OCI-LY7 (cell line): ENCODE measurements around the gene ZBTB20. TPM values are rescaled to one million over a fixed set of nuclear protein-coding genes. Genes with fewer than 3 reads are reported as not detected.

ENCODE experiments used
- BruUV-seq: library from RNA; stranded (reverse); fragments of 400-500 nt; replicated peaks from 2 replicates; lab custom pipeline; 2021; lab: Mats Ljungman, UMichigan
- CTCF ChIA-PET: fragments of 300-600 bp; sonication (Branson Sonifier 250); formaldehyde crosslinking; loops from one replicate; lab custom pipeline; 2022; ENCODE audit warnings: antibody characterized with exemption; ENCODE audit not compliant: unreplicated experiment; lab: Charles Lee
- POLR2A ChIA-PET: fragments of 300-600 bp; sonication (Branson Sonifier 250); formaldehyde crosslinking; loops from one replicate; lab custom pipeline; 2022; ENCODE audit warnings: antibody characterized with exemption; lab: Charles Lee
- DNase-seq: peaks from one replicate; pipeline ENCODE4 v3.0.0-alpha.2; 2015; ENCODE audit warnings: low spot score
- H2AFZ ChIP-seq: fragments of 200-600 bp; sonication (generic), shearing (Covaris generic); 2 replicates; pipeline ENCODE4 v1.6.1; 2014; ENCODE audit warnings: mild to moderate bottlenecking, antibody characterized with exemption, low read length, moderate library complexity
- H3K27ac ChIP-seq: fragments of 200-600 bp; sonication (generic); 2 replicates; pipeline ENCODE4 v1.5.1; 2014; ENCODE audit warnings: mixed run types, low read depth, mild to moderate bottlenecking, moderate library complexity, low read length, inconsistent platforms; ENCODE audit not compliant: poor library complexity, severe bottlenecking
- H3K36me3 ChIP-seq: fragments of 200-600 bp; sonication (generic); 2 replicates; pipeline ENCODE4 v1.6.1; 2014; ENCODE audit warnings: mild to moderate bottlenecking, antibody characterized with exemption, low read length, moderate library complexity, mixed read lengths; ENCODE audit not compliant: insufficient read depth
- H3K4me1 ChIP-seq: fragments of 200-600 bp; sonication (generic); 2 replicates; pipeline ENCODE4 v1.5.1; 2014; ENCODE audit warnings: mild to moderate bottlenecking, low read length; ENCODE audit not compliant: insufficient read depth, poor library complexity, severe bottlenecking
- H3K4me2 ChIP-seq: fragments of 200-600 bp; sonication (generic); 2 replicates; pipeline ENCODE4 v1.6.1; 2014; ENCODE audit warnings: mild to moderate bottlenecking, low read length
- H3K4me3 ChIP-seq: fragments of 200-600 bp; sonication (generic); 2 replicates; pipeline ENCODE4 v1.5.1; 2014; ENCODE audit warnings: mild to moderate bottlenecking, low read depth, low read length; ENCODE audit not compliant: poor library complexity, severe bottlenecking
- H3K79me2 ChIP-seq: fragments of 200-600 bp; sonication (generic); 2 replicates; pipeline ENCODE4 v1.6.1; 2016; ENCODE audit warnings: low read depth, mild to moderate bottlenecking, low read length, moderate library complexity, mixed read lengths; ENCODE audit not compliant: insufficient read depth
- H3K9me2 ChIP-seq: fragments of 200-600 bp; sonication (generic); 2 replicates; pipeline ENCODE4 v1.6.1; 2016; ENCODE audit warnings: mild to moderate bottlenecking, low read length, mixed read lengths; ENCODE audit not compliant: insufficient read depth
- H3K9me3 ChIP-seq: fragments of 200-600 bp; sonication (generic); 2 replicates; pipeline ENCODE4 v1.6.1; 2014; ENCODE audit warnings: mild to moderate bottlenecking, mixed run types, low read length, mixed read lengths
- H4K20me1 ChIP-seq: fragments of 200-600 bp; sonication (generic); 2 replicates; pipeline ENCODE4 v1.6.1; 2014; ENCODE audit warnings: mild to moderate bottlenecking, antibody characterized with exemption, low read length, moderate library complexity, mixed read lengths; ENCODE audit not compliant: insufficient read depth
- EZH2phosphoT487 ChIP-seq: fragments of 200-600 bp; sonication (generic); IDR thresholded peaks from 2 replicates; pipeline ENCODE4 v1.6.1; 2018; ENCODE audit warnings: low read depth, borderline replicate concordance, mild to moderate bottlenecking, mixed run types, antibody characterized with exemption, low read length, moderate library complexity, mixed read lengths
- intact Hi-C: fragments of 100-400 bp; cut with micrococcal nuclease; formaldehyde crosslinking; loops from one replicate; pipeline ENCODE4 v1.10.0; 2022; ENCODE audit not compliant: unreplicated experiment
- total RNA-seq, 2 experiments: library from RNA; depleted of rRNA in 1 of 2; stranded (reverse); fragments of >200 nt in 1 of 2; shearing (Covaris generic) in 1 of 2; gene quantifications; 2 replicates each; pipeline ENCODE4 v1.2.3, GENCODE V29; 2014 to 2022
- TF ChIP-seq, protein P1 (sequence below): fragments of 200-600 bp; sonication (generic); conservative IDR thresholded peaks from 2 replicates; pipeline ENCODE4 v1.5.1; 2014; ENCODE audit warnings: mild to moderate bottlenecking, antibody characterized with exemption, low read length, moderate library complexity, mixed read lengths

The ZBTB20 gene
- total RNA-seq, 2 experiments from 2014 or later = 5.5 to 11.8 TPM

DNA sequence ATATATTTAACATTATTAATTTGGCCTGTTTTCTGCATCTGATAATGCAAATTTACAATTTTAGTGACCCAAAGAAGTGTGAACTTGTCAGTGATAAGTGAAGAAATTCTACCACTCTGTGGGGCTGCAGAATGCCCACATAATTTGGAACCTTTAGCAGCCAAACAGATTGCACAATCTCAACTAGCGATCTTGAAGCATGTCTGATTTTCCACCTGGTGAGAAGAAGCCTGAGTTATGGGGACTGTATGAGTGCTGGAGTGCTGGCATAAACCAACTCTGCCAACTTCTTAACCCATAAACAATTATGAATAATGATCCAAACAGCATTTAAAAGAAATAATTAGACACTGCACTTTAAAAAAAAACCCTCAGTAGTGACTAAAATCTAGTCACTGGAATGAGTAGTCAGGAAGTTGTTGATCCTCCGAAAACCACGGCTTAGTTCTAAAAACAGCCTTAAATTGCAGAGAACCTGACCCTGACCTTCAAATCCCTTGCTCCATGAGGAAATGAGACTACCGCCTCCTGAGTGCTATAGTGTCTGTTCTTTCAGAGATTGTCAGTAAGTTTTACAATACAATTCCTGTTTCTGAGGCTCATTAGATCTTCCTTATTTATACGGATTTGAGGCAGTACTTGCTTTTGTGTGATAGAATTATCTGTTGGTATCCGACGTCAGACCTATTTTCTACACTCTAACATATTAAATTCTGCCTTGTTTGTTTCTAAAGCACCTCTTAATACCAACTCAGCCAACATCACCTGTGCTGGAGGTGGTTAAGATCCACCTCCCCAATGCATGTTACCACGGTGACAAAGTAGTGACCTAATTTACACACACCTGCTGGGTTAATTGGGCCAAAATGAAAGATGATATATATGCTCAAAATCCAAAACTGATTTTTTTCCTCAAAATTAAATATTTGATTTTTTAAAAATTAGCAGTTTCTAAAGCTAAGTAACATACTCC is 267.7 kb downstream of the ZBTB20 start:
- H3K79me2 ChIP-seq = no peaks in the 10 kb centered on the region
- no peaks in the 10 kb centered on the region for H3K36me3 ChIP-seq
- no peak for DNase-seq
- H2AFZ ChIP-seq = no peak overlapping the region
- ChIA-PET POLR2A (interaction anchor here (0.7 to 1.6 kb wide), 2 partner anchors 11 to 63 kb away, joined by 3 to 12 read pairs; no protein-coding TSS in a partner anchor), CTCF (no interaction called here)
- no peaks in the 10 kb centered on the region for H3K4me1 ChIP-seq
- H3K4me2 ChIP-seq = no peak overlapping the region
- H3K9me2 ChIP-seq = no peaks in the 10 kb centered on the region
- TF ChIP-seq EZH2phosphoT487 = no peak
- TF ChIP-seq, protein P1, sequence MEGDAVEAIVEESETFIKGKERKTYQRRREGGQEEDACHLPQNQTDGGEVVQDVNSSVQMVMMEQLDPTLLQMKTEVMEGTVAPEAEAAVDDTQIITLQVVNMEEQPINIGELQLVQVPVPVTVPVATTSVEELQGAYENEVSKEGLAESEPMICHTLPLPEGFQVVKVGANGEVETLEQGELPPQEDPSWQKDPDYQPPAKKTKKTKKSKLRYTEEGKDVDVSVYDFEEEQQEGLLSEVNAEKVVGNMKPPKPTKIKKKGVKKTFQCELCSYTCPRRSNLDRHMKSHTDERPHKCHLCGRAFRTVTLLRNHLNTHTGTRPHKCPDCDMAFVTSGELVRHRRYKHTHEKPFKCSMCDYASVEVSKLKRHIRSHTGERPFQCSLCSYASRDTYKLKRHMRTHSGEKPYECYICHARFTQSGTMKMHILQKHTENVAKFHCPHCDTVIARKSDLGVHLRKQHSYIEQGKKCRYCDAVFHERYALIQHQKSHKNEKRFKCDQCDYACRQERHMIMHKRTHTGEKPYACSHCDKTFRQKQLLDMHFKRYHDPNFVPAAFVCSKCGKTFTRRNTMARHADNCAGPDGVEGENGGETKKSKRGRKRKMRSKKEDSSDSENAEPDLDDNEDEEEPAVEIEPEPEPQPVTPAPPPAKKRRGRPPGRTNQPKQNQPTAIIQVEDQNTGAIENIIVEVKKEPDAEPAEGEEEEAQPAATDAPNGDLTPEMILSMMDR = no peak
- H4K20me1 ChIP-seq = no peaks in the 10 kb centered on the region
- no peak overlapping the region for H3K27ac ChIP-seq
- intact Hi-C loops = no loop called here
- BruUV-seq = no TSS peak
- H3K9me3 ChIP-seq = no peaks in the 10 kb centered on the region
- H3K4me3 ChIP-seq = no peak overlapping the region

DNA sequence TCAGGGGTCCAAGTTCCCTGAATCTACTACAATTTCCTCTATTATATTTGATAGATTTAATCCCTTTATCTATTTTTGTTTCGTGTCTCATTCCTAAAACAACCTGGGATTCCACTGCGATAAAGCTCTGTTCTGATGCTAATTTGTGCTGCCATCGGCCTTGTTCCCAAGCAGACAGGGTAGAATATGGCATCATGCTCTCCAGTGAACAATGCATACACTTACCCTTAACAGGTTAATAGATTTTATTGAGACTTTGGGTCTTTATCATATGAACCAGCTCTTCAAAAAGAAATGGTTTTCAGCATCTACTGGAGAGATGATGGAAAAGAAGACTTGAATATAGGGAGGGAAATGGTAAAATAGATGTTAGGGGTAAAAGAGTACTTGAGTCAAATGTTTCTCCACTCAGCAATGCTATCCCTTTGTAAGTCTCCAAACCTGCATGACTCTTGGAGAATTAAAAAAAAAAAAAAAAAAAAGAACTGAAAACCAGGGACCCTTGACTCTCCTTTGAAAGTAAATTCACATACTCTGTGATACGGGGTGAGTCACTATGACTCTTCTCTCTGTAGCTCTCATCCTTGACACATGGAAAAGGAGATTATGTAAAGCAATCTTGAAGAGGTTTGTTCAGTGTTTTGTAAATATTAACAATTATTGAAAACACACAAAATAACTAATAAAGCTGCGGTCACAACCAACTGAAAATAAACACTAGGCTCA is 268.8 kb downstream of the ZBTB20 start:
- CTCF ChIA-PET = no interaction called here
- H3K9me3 ChIP-seq = no peaks in the 10 kb centered on the region
- BruUV-seq = no TSS peak
- H3K9me2 ChIP-seq = no peaks in the 10 kb centered on the region
- intact Hi-C loops = no loop called here
- H3K79me2 ChIP-seq = no peaks in the 10 kb centered on the region
- H3K36me3 ChIP-seq = no peaks in the 10 kb centered on the region
- no peaks in the 10 kb centered on the region for H3K4me1 ChIP-seq
- no peak overlapping the region for H3K27ac ChIP-seq
- TF ChIP-seq, protein P1 = no peak
- no peak for TF ChIP-seq EZH2phosphoT487
- POLR2A ChIA-PET = interaction anchor here (0.5 to 1.6 kb wide), 3 partner anchors 10 to 59 kb away, joined by 3 to 12 read pairs (median 4); no protein-coding TSS in a partner anchor
- H2AFZ ChIP-seq = no peak overlapping the region
- H3K4me2 ChIP-seq = no peak overlapping the region
- no peak for DNase-seq
- H3K4me3 ChIP-seq = no peak overlapping the region
- H4K20me1 ChIP-seq = no peaks in the 10 kb centered on the region
